NCI-H2107 (cell line): Measurements from ENCODE around the gene KLHL29.

Experiments
- DNase-seq: peaks from one replicate; lab custom pipeline; 2025; lab: John Stamatoyannopoulos, UW

The KLHL29 gene

GRCh38 chr2:23696752-23697045 is 311.7 kb downstream of the KLHL29 start:
- no peak for DNase-seq

GRCh38 chr2:23697256-23698075 is 312.5 kb downstream of the KLHL29 start:
- DNase-seq: no peak

- no peak for DNase-seq
Measured at GRCh38 chr2:23698116-23698693, 313.2 kb downstream of the KLHL29 start.

DNA sequence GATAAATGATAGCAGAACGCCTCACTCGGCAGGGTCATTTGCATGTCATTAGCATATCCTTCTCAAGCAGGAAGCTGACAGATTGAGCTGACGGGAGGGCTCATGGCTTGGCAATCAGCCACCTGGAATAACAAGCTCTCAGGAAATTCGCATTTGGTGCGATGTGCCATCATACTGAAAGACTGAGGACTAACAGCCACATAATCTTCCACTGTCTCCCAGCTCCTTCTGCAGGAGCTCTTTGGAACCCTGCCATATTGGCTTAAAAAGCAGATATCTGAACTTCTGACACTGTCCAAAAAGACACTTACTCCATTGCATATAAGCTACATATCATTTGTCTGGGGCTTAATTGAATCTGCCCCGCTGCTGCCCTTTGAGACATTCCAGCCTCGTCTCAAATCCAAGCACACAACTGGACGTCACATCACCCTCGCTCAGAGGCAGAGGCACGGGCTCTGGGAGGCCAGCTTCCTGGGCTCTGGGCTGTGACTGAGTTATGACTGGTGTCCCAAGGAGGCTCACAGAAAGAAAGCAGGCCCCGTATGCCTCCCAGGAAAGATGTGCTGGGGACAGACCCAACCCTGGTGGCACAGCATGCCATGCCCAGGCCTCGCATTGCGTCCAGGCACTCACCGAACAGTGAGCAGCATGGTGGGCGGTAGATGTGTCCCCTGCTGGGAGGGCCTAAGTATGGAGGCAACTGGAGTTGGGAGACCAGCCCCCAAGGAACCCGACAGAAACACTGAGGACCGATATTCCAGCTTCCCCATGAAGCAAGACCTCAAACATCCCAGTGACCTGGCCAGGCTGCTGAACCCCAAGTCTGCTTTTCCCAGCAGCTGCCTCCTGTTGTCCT is 314.0 kb downstream of the KLHL29 start:
- no peak for DNase-seq

- no peak for DNase-seq
Measured at GRCh38 chr2:23699580-23699925, 314.6 kb downstream of the KLHL29 start.

GRCh38 chr2:23700627-23701026 is 315.6 kb downstream of the KLHL29 start:
- DNase-seq: no peak

GRCh38 chr2:23703037-23703582 is 318.1 kb downstream of the KLHL29 start:
- no peak for DNase-seq

DNA sequence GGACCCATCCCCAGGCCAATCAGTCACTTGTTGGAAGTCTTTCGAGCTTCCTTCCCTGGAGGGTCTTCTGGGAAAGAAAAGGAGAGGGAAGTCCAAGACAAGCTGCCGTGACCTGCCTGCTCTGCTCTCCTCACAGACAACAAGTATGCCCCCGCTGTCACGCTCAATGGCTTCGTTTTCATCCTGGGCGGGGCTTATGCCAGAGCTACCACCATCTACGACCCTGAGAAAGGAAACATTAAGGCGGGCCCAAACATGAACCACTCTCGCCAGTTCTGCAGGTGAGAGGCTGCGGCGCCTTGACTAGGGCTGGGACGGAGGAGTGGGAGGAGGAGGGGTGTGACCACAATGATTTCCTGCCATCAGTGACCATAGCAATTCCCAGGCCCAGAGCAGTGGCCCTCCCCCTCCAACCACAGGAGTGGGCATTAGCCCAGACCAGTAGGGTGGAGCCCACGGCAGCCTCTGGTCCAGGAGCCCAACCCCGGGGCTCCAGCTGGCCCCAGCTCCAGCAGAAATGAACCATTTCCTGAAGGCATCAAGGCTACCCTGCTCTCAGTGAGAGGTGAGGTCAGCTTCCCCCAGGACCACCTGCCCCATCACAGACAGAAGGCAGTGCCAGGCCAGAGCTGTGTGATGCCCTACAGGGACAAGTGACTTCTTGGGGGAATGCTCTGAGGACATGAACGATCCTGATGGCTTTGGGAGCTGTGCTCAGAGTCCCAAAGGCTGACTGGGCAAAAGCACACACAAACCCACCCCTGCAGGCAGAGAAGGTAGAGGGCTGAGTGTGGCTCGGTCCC is 318.8 kb downstream of the KLHL29 start:
- no peak for DNase-seq

DNA sequence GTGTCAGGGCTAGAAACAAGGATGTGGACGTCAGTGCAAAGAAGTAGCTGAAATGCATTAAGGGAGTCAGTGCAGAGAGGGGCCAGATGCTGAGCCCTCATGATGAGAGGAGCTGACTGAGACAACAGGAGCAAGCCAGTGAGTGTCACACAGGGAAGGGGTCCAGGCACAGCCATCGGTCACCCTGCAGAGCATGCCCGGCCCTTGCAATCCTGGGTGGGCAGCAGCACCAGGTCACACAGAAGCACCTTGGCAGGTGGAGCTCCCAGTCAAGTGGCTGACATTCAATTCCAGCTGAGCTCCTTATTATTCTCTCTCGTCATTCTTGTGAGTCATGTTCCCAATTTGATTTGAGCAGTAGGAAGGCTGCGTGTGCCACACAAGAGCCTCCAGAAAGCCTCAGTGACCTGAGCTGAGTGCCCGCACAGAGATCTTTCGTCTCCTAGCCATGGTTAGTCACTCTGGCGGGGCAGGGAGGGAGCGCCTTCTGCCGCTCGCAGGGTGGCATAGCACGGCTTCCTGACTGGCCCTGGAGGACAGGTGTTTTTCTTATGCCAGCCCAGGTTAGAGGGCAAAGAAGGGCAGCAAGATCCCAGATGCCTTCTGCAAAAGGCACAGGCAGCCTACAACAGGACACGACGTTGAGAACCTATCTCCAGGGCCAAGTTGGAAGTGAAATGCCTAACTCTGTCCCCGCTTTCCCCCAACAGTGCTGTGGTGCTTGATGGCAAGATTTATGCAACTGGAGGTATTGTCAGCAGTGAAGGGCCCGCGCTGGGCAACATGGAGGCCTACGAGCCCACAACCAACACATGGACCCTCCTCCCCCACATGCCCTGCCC is 321.0 kb downstream of the KLHL29 start:
- no peak for DNase-seq

DNA sequence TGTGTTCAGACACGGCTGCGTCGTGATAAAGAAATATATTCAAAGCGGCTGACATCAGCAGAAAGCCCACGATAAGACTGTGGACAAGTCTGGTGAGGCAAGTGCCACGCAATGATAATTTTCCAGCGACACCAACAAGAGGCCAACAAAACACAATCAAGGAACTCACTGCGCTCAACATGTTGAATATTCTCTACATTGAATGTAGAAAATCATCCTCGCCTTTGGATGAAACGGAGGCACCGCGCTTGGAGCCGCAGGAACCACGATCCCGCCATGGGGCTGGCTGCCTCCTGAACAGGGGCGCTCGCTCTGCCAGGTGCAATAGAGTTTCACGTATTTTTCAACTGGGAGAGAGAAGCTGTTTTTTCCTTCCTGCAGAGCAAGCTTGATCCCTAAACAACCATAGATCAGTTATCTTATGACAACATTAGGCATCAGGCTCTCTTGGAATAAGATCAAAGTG is 321.7 kb downstream of the KLHL29 start:
- no peak for DNase-seq

DNA sequence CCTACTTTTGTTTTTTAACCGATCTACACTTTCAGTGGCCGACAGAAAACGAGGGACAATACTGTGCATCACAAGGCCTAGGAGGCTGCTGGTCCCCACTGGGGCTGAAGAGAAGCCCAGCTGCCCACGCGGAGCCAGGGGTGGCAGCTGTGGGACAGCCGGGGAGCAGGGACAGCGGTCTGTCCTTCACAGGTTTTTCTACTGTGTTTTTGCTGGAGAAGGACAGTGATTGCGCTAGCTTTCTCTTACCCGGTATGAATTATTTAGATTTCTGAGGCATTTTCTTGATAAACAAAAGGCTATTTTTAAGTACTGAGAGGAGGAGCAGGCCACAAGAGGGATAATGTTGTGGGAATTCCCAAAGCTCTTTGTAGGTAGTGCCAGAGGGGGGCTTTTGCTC is 322.1 kb downstream of the KLHL29 start:
- DNase-seq: no peak

- no peak for DNase-seq
Measured at GRCh38 chr2:23708771-23709170, 323.8 kb downstream of the KLHL29 start.

GRCh38 chr2:23709311-23709710 is 324.3 kb downstream of the KLHL29 start:
- DNase-seq: no peak

GRCh38 chr2:23711979-23712755 is 327.2 kb downstream of the KLHL29 start:
- no peak for DNase-seq

GRCh38 chr2:23712756-23713151 is 327.8 kb downstream of the KLHL29 start:
- no peak for DNase-seq

- no peak for DNase-seq
Measured at GRCh38 chr2:23713351-23713750, 328.4 kb downstream of the KLHL29 start.

GRCh38 chr2:23718931-23719700 is 334.1 kb downstream of the KLHL29 start:
- DNase-seq: no peak

DNA sequence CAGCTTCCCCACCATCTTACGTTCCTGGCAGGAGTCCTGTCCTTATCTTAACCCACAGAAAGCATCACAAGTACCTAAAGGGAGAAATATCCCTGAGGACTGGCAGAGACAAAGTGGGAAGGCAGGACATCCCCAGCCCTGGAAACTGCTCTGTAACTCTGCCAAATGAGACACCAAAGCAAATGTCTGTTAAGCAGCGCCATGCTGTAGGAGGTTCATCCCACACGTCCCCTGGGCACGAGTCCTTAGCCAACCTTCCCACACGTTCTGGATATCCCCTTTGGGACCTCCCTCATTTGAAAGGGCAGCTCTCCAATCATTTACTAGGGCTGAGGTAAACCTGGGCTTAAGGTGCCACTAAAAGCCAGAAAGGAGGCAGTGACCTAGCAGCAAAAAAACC is 334.7 kb downstream of the KLHL29 start:
- no peak for DNase-seq

GRCh38 chr2:23720705-23721453 is 335.9 kb downstream of the KLHL29 start:
- DNase-seq: no peak
